Lower leg skin (tissue), 3 donors: ENCODE measurements around the gene SH3RF3.

Experiments used
- POLR2A ChIP-seq, 2 donors: fragments of 450-650 bp; IDR thresholded peaks; one replicate each; pipeline ENCODE4 v1.6.1; 2016 to 2017; ENCODE audit warnings: antibody characterized with exemption in 2 of 2, mild to moderate bottlenecking in 1 of 2, moderate library complexity in 1 of 2
- TF ChIP-seq, protein P1 (sequence below), 3 donors: fragments of 450-650 bp; IDR thresholded peaks; one replicate each; pipeline ENCODE4 v1.5.1; 2016; ENCODE audit warnings: antibody characterized with exemption in 3 of 3, mild to moderate bottlenecking in 3 of 3, moderate library complexity in 2 of 3

DNA sequence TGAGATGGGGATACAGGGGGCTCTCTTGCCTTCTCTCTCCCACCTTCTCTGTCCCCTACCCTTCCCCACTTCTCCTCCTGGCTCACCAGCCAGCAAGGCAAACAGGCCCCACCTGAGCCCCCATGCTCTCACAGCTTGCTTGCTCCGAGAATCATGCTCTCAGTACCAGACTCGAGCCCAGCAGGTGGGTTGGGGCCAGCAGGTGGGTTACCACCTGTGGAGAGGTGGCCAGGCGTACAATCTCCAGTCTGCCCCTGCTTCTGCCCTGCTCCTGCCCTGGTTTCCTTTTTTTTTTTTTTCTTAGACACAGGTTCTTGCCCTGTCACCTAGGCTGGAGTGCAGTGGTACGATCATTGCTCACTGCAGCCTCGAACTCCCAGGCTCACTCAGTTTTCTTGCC is 214.5 kb downstream of the SH3RF3 start:
- no peak for TF ChIP-seq POLR2A (IDR thresholded peaks at IDR 0.05)
- TF ChIP-seq, protein P1, sequence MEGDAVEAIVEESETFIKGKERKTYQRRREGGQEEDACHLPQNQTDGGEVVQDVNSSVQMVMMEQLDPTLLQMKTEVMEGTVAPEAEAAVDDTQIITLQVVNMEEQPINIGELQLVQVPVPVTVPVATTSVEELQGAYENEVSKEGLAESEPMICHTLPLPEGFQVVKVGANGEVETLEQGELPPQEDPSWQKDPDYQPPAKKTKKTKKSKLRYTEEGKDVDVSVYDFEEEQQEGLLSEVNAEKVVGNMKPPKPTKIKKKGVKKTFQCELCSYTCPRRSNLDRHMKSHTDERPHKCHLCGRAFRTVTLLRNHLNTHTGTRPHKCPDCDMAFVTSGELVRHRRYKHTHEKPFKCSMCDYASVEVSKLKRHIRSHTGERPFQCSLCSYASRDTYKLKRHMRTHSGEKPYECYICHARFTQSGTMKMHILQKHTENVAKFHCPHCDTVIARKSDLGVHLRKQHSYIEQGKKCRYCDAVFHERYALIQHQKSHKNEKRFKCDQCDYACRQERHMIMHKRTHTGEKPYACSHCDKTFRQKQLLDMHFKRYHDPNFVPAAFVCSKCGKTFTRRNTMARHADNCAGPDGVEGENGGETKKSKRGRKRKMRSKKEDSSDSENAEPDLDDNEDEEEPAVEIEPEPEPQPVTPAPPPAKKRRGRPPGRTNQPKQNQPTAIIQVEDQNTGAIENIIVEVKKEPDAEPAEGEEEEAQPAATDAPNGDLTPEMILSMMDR (IDR thresholded peaks at IDR 0.05), result no peak
